CD4-positive, CD25-positive, alpha-beta regulatory T cell (primary cell): ENCODE results near the gene DOK3. TPM values are rescaled to one million over a fixed set of nuclear protein-coding genes. Genes with fewer than 3 reads are reported as not detected.

Experiments used
- ATAC-seq, 2 donors: fragments of 150-1000 bp; cut with Tn5 transposase; one replicate each; pipeline ENCODE4 v1.10.0; 2021; ENCODE audit warnings: low read depth in 2 of 2, moderate number of reproducible peaks in 2 of 2, moderate library complexity in 1 of 2
- DNase-seq, 3 donors: peaks; one replicate each; pipeline versions ENCODE4 v3.0.0 to v3.0.0-alpha.2; 2012 to 2022; ENCODE audit warnings: mixed read lengths in 1 of 3
- H3K27ac ChIP-seq: one replicate; pipeline ENCODE4 v1.7.0; 2013; ENCODE audit warnings: mild to moderate bottlenecking, low read length; ENCODE audit not compliant: insufficient read depth, poor library complexity, severe bottlenecking
- H3K27me3 ChIP-seq: one replicate; pipeline ENCODE4 v1.7.0; 2013; ENCODE audit warnings: low read length; ENCODE audit not compliant: control insufficient read depth, insufficient read depth
- H3K36me3 ChIP-seq: one replicate; pipeline ENCODE4 v1.7.0; 2013; ENCODE audit warnings: mild to moderate bottlenecking, low read length, moderate library complexity; ENCODE audit not compliant: control insufficient read depth, insufficient read depth
- H3K4me1 ChIP-seq: 2 replicates; pipeline ENCODE4 v1.7.0; 2013; ENCODE audit warnings: mild to moderate bottlenecking, low read length; ENCODE audit not compliant: insufficient read depth, control insufficient read depth, poor library complexity, severe bottlenecking
- H3K4me3 ChIP-seq: one replicate; pipeline ENCODE4 v1.7.0; 2013; ENCODE audit warnings: low read depth, mild to moderate bottlenecking, low read length, moderate library complexity
- H3K9me3 ChIP-seq, 2 experiments: 1 replicate in 1 of 2; 2 replicates in 1 of 2; pipeline ENCODE4 v1.7.0; 2013; ENCODE audit warnings: low read length in 2 of 2, mild to moderate bottlenecking in 1 of 2, moderate library complexity in 1 of 2; ENCODE audit not compliant: control insufficient read depth in 2 of 2
- H3K27ac Mint-ChIP-seq, 3 donors: one replicate each; pipeline ENCODE4 v1.8.0; 2020 to 2022; ENCODE audit warnings: mild to moderate bottlenecking in 3 of 3, mixed read lengths in 3 of 3, moderate library complexity in 2 of 3
- H3K27me3 Mint-ChIP-seq: one replicate; pipeline ENCODE4 v1.8.0; 2022; ENCODE audit warnings: mild to moderate bottlenecking, mixed read lengths
- H3K36me3 Mint-ChIP-seq: one replicate; pipeline ENCODE4 v1.8.0; 2020; ENCODE audit warnings: mixed read lengths
- H3K4me1 Mint-ChIP-seq, 4 donors: one replicate each; pipeline ENCODE4 v1.8.0; 2020 to 2022; ENCODE audit warnings: mixed read lengths in 4 of 4, mild to moderate bottlenecking in 1 of 4
- H3K4me3 Mint-ChIP-seq, 4 donors: one replicate each; pipeline ENCODE4 v1.8.0; 2020 to 2022; ENCODE audit warnings: mild to moderate bottlenecking in 4 of 4, mixed read lengths in 4 of 4, moderate library complexity in 3 of 4
- H3K9me3 Mint-ChIP-seq, 7 donors: one replicate each; pipeline ENCODE4 v1.8.0; 2020 to 2022; ENCODE audit warnings: mixed read lengths in 7 of 7, mild to moderate bottlenecking in 3 of 7, moderate library complexity in 2 of 7
- polyA plus RNA-seq, 4 donors: library from polyadenylated mRNA; unstranded; fragments of 300-500 nt; fragmentation: Illumina TruSeq; gene quantifications; one replicate each; pipeline ENCODE4 v1.2.3, GENCODE V29; 2021
- total RNA-seq: library from RNA; stranded (reverse); gene quantifications from one replicate; pipeline ENCODE4 v1.2.3, GENCODE V29; 2022

Gene DOK3
- total and polyA plus RNA-seq, 5 donors from 2014 or later, result 0.13 to 1.5 (median 0.17) TPM; not detected in 2

DNA sequence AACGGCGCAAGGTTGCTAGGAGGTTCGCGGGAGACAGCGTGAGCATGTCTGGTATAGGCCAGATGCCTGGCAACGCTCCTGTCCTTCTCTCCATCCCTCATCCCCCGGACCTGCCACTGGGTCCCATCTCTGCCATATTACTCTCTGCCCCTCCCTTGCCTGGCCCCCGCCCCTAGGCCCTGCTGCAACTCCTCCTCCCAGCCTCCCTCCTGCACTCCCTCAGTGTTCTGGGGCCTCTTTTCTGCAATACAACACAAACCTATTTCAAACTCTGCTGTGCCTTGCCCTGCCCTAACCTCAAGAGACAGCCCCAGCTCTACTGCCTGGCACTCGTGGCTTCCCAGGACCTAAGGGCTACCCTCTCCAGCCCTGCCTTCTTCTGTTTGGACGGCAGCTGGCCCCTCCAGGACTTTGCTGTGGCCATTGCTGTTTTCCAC, 27.2 kb downstream of the DOK3 start:
- Histone ChIP-seq H3K4me1 (no peaks in the 10 kb centered on the region), H3K4me3 (no peak overlapping the region), H3K36me3 (no peaks in the 10 kb centered on the region), H3K27ac (no peak overlapping the region), H3K9me3 (no peaks in the 10 kb centered on the region), H3K27me3 (no peaks in the 10 kb centered on the region)
- no peak for DNase-seq
- Mint-ChIP-seq H3K9me3 (peaks cover 0 to 1% (median 0%) of the 10 kb centered on the region in 7 donors), H3K4me1 (peaks cover 0 to 12% (median 0%) of the 10 kb centered on the region in 4 donors), H3K27ac (no peak overlapping the region), H3K27me3 (no peaks in the 10 kb centered on the region), H3K4me3 (no peak overlapping the region), H3K36me3 (peaks cover 11% of the 10 kb centered on the region)
- no peak for ATAC-seq

- DNase-seq (no peak), ATAC-seq (no peak)
- Mint-ChIP-seq H3K27ac (peak overlapping the region in 2 of 3 donors; percentile 77 to 88), H3K27me3 (peaks cover 5% of the 10 kb centered on the region), H3K4me1 (peaks cover 0 to 26% (median 4%) of the 10 kb centered on the region in 4 donors), H3K4me3 (no peak overlapping the region), H3K36me3 (peaks cover 5% of the 10 kb centered on the region), H3K9me3 (no peaks in the 10 kb centered on the region)
- Histone ChIP-seq H3K27ac (no peak overlapping the region), H3K36me3 (no peaks in the 10 kb centered on the region), H3K4me3 (no peak overlapping the region), H3K9me3 (no peaks in the 10 kb centered on the region), H3K27me3 (no peaks in the 10 kb centered on the region), H3K4me1 (no peaks in the 10 kb centered on the region)
These were observed 29.9 kb downstream of the DOK3 start for GRCh38 chr5:177479774-177480173.

DNA sequence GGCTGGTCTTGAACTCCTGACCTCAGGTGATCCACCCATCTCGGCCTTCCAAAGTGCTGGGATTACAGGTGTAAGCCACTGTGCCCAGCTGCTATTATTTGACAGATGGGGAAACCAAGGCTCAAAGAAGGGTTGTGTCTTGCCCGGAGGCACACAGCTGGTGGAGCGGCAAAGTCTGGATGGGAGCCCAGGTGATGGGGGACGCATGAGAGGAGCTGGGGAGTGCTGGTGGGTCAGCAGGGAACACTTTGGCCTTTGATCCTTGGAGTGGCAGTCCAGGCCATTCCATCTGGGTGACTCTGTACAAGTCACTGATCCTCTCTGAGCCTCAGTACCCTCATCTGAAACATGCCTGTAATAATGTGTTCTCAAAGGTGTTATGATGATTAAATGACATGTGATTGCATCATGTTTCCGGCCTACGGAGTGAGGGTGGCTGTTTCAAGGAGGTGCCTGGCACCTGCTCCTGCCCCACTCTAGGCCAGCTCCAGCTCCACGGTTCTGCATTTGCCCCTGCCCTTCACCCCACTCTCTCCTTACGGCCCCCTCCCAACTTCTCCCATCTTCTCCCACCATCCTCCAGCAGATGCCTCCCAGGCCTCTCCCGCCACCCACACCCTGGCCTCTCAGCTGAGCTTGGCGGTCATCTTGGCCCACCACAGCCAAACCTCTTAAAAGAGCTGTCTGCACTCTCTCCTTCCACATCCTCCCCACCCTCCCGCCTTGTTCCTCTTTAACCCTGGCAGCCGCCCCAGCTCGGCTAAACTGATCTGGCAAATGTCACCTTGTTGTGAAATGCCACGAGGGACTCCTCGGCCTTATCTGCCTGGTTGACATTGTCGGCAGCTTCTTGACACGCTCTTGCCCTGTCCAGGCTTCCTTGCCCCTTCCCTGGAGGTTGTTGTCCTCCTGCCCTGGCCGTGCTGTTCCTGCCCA, 30.6 kb downstream of the DOK3 start:
- Histone ChIP-seq H3K36me3 (no peaks in the 10 kb centered on the region), H3K27me3 (peaks cover 4% of the 10 kb centered on the region), H3K9me3 (no peaks in the 10 kb centered on the region), H3K27ac (no peak overlapping the region), H3K4me1 (no peaks in the 10 kb centered on the region), H3K4me3 (no peak overlapping the region)
- peak overlapping the region; percentile 88 to 91 (median 90) for H3K27ac Mint-ChIP-seq
- H3K27me3 Mint-ChIP-seq, result peaks cover 12% of the 10 kb centered on the region
- ATAC-seq (peak; percentile 54 to 61), DNase-seq (peak in 1 of 3 donors; percentile 62)
- peaks cover 0 to 34% (median 5%) of the 10 kb centered on the region in 4 donors for H3K4me1 Mint-ChIP-seq
- H3K9me3 Mint-ChIP-seq, result no peaks in the 10 kb centered on the region
- no peak overlapping the region for H3K4me3 Mint-ChIP-seq
- no peaks in the 10 kb centered on the region for H3K36me3 Mint-ChIP-seq

DNA sequence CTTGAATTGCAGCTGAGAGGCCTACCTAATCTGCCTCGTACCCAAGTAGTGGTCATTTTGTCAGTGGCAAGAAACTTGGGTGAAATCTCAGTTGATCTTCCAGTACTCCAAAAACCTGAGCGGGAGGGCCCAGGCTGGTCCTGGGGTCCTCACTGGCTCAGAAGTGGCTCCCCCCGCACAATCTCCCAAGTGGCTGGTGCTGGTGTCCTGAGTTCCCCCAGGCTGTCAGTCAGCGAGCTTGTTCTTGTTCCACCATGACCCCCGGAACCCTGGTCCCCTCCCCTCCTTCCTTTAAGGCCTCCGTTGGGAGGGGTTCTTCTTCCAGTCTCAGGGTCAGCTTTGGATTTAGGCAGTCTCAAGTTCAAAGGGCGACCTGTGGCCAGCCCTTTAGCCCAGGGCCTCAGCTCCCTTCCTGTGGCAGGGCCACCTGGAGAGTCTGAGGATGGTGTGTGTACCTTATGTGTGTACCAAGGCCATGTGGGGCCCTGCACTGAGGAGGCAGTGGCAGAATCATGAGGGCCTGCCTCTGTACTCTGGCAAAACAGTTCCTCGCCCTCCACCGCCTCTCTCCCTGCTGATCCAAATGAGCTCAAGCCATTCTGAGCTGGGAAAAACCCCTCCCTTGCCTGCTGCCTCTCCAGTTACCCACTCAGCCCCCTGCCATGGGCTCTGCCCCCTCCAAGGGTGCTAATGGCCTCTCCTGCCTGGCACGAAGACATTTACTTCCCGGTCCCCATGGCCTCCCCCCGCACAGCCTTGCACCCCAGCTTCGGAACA, 31.7 kb downstream of the DOK3 start:
- ATAC-seq (no peak), DNase-seq (no peak)
- no peak overlapping the region for H3K4me3 ChIP-seq
- Mint-ChIP-seq H3K27ac (no peak overlapping the region), H3K27me3 (peaks cover 13% of the 10 kb centered on the region), H3K9me3 (no peaks in the 10 kb centered on the region), H3K4me1 (peaks cover 0 to 36% (median 5%) of the 10 kb centered on the region in 4 donors), H3K36me3 (no peaks in the 10 kb centered on the region), H3K4me3 (peak overlapping the region in 1 of 4 donors; percentile 58)
- H3K4me1 ChIP-seq, result peaks cover under 1% of the 10 kb centered on the region
- no peaks in the 10 kb centered on the region for H3K9me3 ChIP-seq
- no peaks in the 10 kb centered on the region for H3K36me3 ChIP-seq
- H3K27ac ChIP-seq, result no peak overlapping the region
- H3K27me3 ChIP-seq, result peaks cover 6% of the 10 kb centered on the region

GRCh38 chr5:177476531-177477233, 32.9 kb downstream of the DOK3 start:
- Histone ChIP-seq H3K4me3 (no peak overlapping the region), H3K27me3 (peaks cover 6% of the 10 kb centered on the region), H3K4me1 (peaks cover 10% of the 10 kb centered on the region), H3K27ac (no peak overlapping the region), H3K9me3 (no peaks in the 10 kb centered on the region), H3K36me3 (no peaks in the 10 kb centered on the region)
- Mint-ChIP-seq H3K4me1 (peaks cover 0 to 40% (median 5%) of the 10 kb centered on the region in 4 donors), H3K9me3 (no peaks in the 10 kb centered on the region), H3K36me3 (no peaks in the 10 kb centered on the region), H3K27ac (peak overlapping the region in 2 of 3 donors; percentile 8 to 27), H3K27me3 (peaks cover 13% of the 10 kb centered on the region), H3K4me3 (no peak overlapping the region)
- DNase-seq, result no peak
- no peak for ATAC-seq

GRCh38 chr5:177475563-177476427, 33.8 kb downstream of the DOK3 start:
- no peak for DNase-seq
- H3K27me3 Mint-ChIP-seq, result peaks cover 17% of the 10 kb centered on the region
- peaks cover 0 to 40% (median 5%) of the 10 kb centered on the region in 4 donors for H3K4me1 Mint-ChIP-seq
- Histone ChIP-seq H3K4me3 (no peak overlapping the region), H3K36me3 (no peaks in the 10 kb centered on the region), H3K9me3 (no peaks in the 10 kb centered on the region), H3K27me3 (peaks cover 6% of the 10 kb centered on the region), H3K27ac (no peak overlapping the region), H3K4me1 (peaks cover 10% of the 10 kb centered on the region)
- no peaks in the 10 kb centered on the region for H3K36me3 Mint-ChIP-seq
- H3K4me3 Mint-ChIP-seq, result peak overlapping the region in 3 of 4 donors; percentile 48 to 87 (median 54)
- no peaks in the 10 kb centered on the region for H3K9me3 Mint-ChIP-seq
- ATAC-seq, result no peak
- peak overlapping the region in 1 of 3 donors; percentile 8 for H3K27ac Mint-ChIP-seq
